Loucy (cell line): ENCODE results near the gene MYPN.
A peak's percentile ranks its signal among the peaks of the same experiment; 100 is the strongest.

Source experiments
- EZH2phosphoT487 ChIP-seq: fragments of 200-600 bp; IDR thresholded peaks from 2 replicates; pipeline ENCODE4 v1.6.1; 2018; ENCODE audit warnings: antibody characterized with exemption, mild to moderate bottlenecking, moderate library complexity, borderline replicate concordance
- TF ChIP-seq, protein P1 (sequence below): fragments of 200-600 bp; sonication (generic); conservative IDR thresholded peaks from 2 replicates; pipeline ENCODE4 v1.5.1; 2014; ENCODE audit warnings: mild to moderate bottlenecking, antibody characterized with exemption, low read length

DNA sequence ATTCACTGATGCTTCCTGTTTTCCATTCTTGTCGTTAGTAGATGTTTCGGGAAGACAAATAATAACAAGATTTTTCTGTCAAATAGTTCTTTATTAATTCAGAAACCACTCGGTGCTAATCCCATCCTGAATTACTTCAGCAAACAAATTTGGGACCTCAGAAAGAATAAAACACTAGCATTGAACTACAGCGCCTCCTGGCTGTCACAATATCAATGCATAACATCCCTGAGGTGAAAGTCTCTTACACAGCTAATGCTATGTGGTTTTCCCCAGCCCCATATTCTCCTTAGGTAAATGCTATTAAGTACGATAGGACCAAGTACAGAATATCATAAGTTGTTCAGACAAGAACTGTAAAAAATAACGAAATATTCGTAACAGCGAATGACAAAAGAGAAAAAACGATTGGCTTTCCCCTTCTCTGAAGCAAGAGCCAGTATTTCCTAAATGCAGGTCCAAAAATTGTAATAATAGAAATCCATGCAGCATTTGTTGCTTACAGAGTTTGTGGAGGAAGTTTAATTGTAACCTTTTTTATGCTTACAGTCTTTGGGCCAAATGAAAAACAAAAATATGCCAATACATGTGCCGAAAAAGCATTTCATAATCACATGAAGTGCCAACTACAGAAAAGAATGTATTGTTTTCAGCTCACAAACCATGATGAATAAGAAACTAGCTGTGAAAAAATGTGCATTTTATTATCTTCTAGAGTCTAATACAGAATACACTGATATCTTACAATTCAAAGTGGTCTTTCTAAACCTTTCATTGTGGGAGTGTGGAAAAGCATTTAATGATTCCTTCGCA is 47.3 kb downstream of the MYPN start:
- TF ChIP-seq, protein P1, sequence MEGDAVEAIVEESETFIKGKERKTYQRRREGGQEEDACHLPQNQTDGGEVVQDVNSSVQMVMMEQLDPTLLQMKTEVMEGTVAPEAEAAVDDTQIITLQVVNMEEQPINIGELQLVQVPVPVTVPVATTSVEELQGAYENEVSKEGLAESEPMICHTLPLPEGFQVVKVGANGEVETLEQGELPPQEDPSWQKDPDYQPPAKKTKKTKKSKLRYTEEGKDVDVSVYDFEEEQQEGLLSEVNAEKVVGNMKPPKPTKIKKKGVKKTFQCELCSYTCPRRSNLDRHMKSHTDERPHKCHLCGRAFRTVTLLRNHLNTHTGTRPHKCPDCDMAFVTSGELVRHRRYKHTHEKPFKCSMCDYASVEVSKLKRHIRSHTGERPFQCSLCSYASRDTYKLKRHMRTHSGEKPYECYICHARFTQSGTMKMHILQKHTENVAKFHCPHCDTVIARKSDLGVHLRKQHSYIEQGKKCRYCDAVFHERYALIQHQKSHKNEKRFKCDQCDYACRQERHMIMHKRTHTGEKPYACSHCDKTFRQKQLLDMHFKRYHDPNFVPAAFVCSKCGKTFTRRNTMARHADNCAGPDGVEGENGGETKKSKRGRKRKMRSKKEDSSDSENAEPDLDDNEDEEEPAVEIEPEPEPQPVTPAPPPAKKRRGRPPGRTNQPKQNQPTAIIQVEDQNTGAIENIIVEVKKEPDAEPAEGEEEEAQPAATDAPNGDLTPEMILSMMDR: peak; percentile 93
- TF ChIP-seq EZH2phosphoT487: no peak
